Stimulated activated effector memory CD8-positive, alpha-beta T cell treated with anti-CD3 and anti-CD28 coated beads, Interleukin-12 subunit alpha, Interleukin-12 subunit beta, amount 100 ng/mL, for 72 hours (primary cell): Measurements from ENCODE around the gene SLC34A3.

Experiments
- ATAC-seq: fragments of 150-1000 bp; cut with Tn5 transposase; 2 replicates; pipeline ENCODE4 v1.10.0; 2021
- DNase-seq, 2 donors: peaks; one replicate each; pipeline ENCODE4 v3.0.0; 2021 to 2022; ENCODE audit warnings: low spot score in 2 of 2
- H3K27ac Mint-ChIP-seq: one replicate; pipeline ENCODE4 v1.8.0; 2022; ENCODE audit warnings: mild to moderate bottlenecking, mixed read lengths
- H3K36me3 Mint-ChIP-seq: one replicate; pipeline ENCODE4 v1.8.0; 2022; ENCODE audit warnings: mild to moderate bottlenecking, mixed read lengths
- H3K4me1 Mint-ChIP-seq: one replicate; pipeline ENCODE4 v1.8.0; 2022; ENCODE audit warnings: mixed read lengths
- H3K4me3 Mint-ChIP-seq: one replicate; pipeline ENCODE4 v1.8.0; 2022; ENCODE audit warnings: mild to moderate bottlenecking, mixed read lengths
- H3K9me3 Mint-ChIP-seq: one replicate; pipeline ENCODE4 v1.8.0; 2022; ENCODE audit warnings: mixed read lengths

SLC34A3 gene

DNA sequence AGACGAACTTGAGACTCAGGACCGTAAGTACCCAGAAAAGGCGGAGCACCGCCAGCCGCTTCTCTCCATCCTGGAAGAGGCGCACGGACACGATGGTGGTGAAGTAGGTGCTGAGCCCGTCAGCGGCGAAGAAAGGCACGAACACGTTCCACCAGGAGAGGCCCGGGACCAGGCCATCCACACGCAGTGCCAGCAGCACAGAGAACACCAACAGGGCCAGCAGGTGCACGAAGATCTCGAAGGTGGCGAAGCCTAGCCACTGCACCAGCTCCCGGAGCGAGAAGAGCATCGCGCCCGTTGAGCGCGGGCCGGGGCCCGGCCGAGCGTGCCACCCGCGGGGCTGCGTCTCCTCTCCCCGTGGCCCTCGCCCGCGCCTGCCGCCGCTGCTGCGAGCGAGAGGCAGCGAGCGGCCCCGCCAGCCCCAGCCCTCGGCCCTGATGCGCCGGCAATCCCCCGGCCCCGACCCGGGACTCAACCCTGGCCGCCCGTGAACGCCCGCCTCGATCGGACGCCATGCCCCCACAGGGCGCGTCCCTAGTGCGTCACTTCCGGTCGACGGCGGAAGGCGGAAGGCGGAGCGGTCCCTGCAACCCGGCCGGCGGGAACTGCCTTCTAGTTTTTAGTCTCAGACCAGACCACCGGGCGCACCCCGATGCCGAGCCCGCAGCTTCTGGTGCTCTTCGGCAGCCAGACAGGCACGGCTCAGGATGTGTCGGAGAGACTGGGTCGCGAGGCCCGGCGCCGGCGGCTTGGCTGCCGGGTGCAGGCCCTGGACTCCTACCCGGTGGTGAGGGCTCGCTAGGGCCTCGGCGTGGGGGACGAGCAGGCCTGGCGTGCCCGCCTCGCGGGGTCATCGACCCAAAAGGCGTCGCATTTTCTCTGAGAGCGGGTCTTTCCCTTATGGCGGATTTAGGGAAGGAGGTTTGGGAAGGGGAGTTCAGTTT, 25.3 kb upstream of the SLC34A3 start, which contains the start of the genes NDOR1 and TMEM203:
NDOR1 (plus strand) TSS at position 575 of the 944 bp plus-strand sequence; CDS start at position 653, 78 bp downstream.
TMEM203 (minus strand) TSS at position 523 of the 944 bp plus-strand sequence; CDS start at position 289, 234 bp downstream.
- H3K4me1 Mint-ChIP-seq: peaks cover 45% of the 10 kb centered on the region
- peak; percentile 94 to 97 for DNase-seq
- H3K27ac Mint-ChIP-seq: peak within 1 kb of the TSS; percentile 97
- H3K9me3 Mint-ChIP-seq: no peaks in the 10 kb centered on the region
- peak within 1 kb of the TSS; percentile 94 for H3K4me3 Mint-ChIP-seq
- ATAC-seq: peak; percentile 77
- peaks cover 50% of the 10 kb centered on the region for H3K36me3 Mint-ChIP-seq

DNA sequence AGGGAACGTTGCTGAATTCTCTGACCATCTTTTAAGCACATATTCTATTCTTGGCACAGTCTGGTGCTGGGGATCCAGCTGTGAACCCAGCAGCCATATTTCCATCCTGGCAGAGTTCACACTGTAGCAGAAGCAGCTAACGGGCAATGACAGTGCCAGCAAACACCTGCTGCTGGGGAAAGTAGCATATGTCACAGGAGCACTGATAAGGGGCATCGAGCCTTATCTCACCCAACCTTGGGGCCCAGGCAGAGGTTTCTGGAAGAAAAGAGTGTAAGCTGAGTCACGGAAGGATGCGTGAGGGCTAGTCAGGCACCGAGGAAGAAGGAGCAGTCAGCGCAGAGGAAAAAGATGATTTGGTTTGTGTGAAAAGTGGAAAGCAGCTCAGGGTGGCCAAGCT, 24.1 kb upstream of the SLC34A3 start:
- Mint-ChIP-seq H3K4me3 (peak overlapping the region; percentile 94), H3K27ac (peak overlapping the region; percentile 97), H3K4me1 (peaks cover 40% of the 10 kb centered on the region), H3K9me3 (no peaks in the 10 kb centered on the region), H3K36me3 (peaks cover 58% of the 10 kb centered on the region)
- ATAC-seq: no peak
- DNase-seq: no peak

DNA sequence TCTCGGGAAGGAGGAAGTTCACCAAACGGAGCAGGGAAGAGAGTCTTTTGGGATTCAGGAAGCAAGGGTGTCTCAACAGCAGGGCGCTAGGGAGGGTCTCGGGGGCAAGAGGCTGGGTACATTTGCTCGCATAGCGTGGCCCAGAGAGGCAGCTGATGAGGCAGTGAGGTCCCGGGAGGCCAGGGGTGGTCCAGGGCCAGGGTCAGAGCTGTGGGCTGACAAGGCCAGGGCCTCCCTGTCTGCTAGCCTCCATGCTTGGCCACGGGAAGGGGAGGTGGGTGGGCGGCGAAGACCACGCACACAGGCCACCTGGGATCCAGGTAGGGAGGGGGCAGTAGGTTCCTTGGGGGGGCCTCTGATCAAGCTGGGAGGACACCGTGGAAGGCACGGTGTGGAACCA, 19.2 kb upstream of the SLC34A3 start:
- no peak overlapping the region for H3K27ac Mint-ChIP-seq
- DNase-seq: no peak
- peaks cover 12% of the 10 kb centered on the region for H3K4me1 Mint-ChIP-seq
- no peak overlapping the region for H3K4me3 Mint-ChIP-seq
- ATAC-seq: no peak
- H3K9me3 Mint-ChIP-seq: no peaks in the 10 kb centered on the region
- peaks cover 48% of the 10 kb centered on the region for H3K36me3 Mint-ChIP-seq

DNA sequence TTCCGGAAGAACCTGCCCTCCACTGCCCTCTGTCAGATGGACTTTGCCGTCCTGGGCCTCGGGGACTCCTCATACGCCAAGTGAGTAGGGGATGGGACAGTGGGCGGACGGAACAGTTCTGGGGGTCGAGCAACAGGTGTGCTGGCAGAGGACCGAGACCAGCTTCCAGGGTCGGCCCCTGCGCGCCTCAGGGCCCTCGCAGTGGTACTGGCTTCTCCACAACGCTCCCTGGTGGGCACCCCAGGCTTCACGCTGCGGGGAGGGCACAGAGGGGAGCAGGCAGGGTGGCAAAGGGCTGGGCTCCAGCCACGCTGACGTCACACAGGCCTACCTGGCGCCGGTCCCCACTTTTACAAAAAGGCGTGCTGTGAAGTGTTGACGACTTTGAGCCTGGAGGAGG, 18.2 kb upstream of the SLC34A3 start:
- peaks cover 41% of the 10 kb centered on the region for H3K36me3 Mint-ChIP-seq
- H3K4me1 Mint-ChIP-seq: peaks cover 2% of the 10 kb centered on the region
- H3K9me3 Mint-ChIP-seq: no peaks in the 10 kb centered on the region
- H3K27ac Mint-ChIP-seq: no peak overlapping the region
- ATAC-seq (no peak), DNase-seq (no peak)
- H3K4me3 Mint-ChIP-seq: no peak overlapping the region

DNA sequence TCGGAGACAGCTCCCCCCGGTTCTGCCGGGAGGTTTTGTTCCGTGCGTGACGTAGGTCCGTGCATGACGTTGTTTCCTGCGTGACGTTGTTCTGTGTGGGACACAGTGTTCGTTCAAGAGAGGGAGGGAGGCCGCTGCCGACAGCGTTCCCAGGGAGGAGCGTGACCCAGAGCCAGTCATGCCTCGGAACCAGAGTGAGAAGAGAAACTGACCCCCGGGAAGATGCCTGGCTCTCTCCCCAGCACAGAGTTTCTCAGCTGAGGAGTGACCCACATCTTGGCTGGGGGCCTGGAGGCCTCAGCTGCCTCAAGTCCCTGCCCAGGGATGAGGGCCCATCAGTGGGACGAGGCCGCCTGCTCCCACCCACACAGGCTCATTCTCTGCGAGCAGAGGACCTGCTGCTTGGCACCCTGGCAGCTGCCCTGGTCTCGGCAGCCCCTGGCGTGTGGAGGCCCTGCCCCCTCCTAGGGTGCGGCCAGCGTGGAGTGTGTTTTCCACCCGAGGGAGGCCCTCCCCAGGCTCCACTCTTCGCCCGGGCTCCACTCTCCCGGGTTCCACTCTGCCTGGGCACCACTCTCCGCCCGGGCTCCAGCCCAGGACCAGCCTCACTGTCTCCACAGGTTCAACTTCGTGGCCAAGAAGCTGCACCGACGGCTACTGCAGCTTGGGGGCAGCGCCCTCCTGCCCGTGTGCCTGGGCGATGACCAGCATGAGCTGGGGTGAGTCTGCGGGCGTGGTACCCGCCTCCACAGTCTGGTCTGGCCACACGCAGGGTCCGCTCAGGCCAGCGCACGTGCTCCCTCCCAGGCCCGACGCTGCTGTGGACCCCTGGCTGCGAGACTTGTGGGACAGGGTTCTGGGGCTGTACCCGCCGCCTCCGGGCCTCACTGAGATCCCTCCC, 17.3 kb upstream of the SLC34A3 start:
- H3K27ac Mint-ChIP-seq: no peak overlapping the region
- H3K4me1 Mint-ChIP-seq: no peaks in the 10 kb centered on the region
- H3K4me3 Mint-ChIP-seq: no peak overlapping the region
- DNase-seq: no peak
- H3K9me3 Mint-ChIP-seq: no peaks in the 10 kb centered on the region
- H3K36me3 Mint-ChIP-seq: peaks cover 32% of the 10 kb centered on the region
- no peak for ATAC-seq

DNA sequence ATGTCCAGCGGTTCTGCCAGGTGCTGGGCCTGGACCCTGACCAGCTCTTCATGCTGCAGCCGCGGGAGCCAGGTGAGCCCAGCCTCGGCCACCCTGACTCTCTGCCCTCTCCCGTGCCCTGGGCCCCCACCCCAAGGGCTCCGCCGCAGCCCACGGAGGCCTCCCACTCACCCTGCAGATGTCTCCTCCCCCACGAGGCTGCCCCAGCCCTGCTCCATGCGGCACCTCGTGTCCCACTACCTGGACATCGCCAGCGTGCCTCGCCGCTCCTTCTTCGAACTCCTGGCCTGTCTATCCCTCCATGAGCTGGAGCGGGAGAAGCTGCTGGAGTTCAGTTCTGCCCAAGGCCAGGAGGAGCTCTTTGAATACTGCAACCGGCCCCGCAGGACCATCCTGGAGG, 16.1 kb upstream of the SLC34A3 start:
- ATAC-seq (no peak), DNase-seq (no peak)
- no peak overlapping the region for H3K27ac Mint-ChIP-seq
- peaks cover 22% of the 10 kb centered on the region for H3K36me3 Mint-ChIP-seq
- H3K9me3 Mint-ChIP-seq: no peaks in the 10 kb centered on the region
- no peaks in the 10 kb centered on the region for H3K4me1 Mint-ChIP-seq
- H3K4me3 Mint-ChIP-seq: no peak overlapping the region

DNA sequence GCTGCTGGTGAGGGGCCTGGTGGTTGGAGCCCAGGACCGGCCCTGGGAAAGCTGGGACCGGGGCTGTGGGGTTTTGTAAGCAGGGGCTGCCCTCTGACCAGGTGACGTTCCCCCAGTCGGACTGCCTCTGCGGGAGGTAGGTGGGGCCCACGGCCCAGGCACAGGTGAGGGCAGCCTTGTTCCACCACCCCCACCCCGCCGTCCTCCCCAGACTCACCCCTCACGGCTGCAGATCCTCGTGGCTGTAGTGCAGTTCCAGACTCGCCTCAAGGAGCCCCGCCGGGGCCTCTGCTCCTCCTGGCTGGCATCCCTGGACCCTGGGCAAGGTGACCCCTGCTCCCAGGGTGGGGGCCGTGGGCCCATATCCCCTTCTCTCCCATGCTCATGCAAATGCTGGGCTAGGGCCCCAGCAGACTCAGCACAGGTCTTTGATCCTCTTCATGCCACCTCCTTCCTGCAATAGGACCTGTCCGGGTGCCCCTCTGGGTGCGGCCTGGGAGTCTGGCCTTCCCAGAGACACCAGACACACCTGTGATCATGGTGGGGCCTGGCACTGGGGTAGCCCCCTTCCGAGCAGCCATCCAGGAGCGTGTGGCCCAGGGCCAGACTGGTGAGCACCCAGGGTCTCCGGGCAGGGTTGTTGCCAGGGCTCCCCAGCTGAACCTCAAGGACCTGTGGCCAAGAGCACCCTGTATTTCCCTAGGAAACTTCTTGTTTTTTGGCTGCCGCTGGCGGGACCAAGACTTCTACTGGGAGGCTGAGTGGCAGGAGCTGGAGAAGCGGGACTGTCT, 15.3 kb upstream of the SLC34A3 start:
- Mint-ChIP-seq H3K4me1 (peaks cover 4% of the 10 kb centered on the region), H3K4me3 (no peak overlapping the region), H3K36me3 (peaks cover 14% of the 10 kb centered on the region), H3K27ac (no peak overlapping the region), H3K9me3 (no peaks in the 10 kb centered on the region)
- no peak for ATAC-seq
- DNase-seq: no peak

DNA sequence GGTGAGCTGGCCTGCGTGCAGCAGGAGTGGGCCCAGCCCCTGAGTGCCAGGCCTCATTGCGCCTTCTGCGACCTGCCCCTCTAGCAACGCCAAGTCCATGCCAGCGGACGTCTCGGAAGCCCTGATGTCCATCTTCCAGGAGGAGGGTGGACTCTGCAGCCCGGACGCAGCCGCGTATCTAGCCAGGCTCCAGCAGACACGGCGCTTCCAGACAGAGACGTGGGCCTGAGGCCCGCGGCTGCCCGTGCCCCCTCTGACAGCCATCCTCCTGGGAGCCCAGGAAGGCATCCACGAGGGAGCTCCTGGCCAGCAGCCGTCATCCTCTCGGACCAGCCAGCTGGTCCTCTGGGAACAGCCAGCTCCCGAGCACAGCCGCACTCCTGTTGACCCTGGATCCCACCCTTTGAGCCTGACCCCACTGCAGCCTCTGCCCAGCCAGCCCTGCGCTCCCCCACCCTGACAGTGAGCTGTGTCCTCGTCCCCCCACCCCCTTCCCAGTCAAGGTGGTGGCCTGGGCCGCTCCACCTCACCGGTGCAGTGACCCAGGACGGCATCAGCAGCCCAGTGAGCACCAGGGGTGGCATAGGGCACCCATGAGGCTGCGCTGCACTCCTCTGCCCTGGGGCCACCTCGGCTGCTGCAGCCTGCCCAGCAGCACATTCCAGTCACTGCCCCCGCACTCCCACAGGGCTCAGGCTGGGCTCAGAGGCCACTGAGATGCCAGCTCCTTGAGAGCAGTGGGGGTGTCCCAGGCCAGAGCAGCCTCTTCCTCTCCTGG, 14.3 kb upstream of the SLC34A3 start:
- H3K4me3 Mint-ChIP-seq: no peak overlapping the region
- H3K4me1 Mint-ChIP-seq: peaks cover 4% of the 10 kb centered on the region
- H3K36me3 Mint-ChIP-seq: peaks cover 6% of the 10 kb centered on the region
- H3K9me3 Mint-ChIP-seq: no peaks in the 10 kb centered on the region
- no peak for DNase-seq
- H3K27ac Mint-ChIP-seq: no peak overlapping the region
- ATAC-seq: no peak

DNA sequence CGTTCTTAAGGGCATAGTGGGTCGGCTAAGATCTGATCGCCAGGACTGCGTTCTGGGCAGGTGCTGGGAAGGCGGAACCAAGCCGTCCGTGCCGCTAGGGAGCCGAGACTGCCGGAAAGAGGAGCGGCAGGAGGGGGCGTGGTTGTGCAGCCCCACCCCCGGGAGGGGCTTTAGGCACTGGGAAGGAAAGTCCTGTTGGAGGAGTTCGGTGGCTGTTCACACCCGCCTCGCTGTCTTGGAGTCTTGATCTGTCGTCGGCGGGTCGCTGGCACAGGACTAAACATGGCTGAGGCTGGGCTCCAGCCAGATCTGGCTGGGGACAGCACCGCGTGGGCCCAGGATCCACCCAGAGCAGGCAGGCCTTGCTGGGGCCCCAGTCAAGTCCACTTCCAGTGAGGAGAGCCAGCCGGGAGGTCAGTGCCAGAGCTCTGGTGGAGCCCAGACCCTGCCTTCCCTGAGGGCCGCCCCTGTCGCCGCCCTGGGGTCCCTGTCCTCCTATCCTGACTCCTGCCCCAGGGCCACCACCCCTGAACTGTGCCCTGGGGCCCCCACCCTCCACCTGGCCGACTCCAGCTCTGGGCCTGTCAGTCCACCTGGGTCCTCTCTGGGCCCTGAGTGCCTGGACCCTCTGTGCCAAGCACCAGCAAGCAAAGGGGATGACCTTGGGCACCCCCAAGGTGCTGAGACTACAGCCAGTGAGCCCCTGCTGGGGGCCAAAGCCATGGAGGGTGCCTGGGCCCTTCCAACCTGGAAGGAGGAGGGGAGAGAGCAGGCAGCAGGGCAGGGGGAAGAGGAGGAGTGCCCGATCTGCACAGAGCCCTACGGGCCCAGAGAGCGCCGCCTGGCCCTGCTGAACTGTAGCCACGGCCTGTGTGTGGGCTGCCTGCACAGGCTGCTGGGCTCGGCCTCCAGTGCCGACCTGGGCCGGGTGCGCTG, 13.2 kb upstream of the SLC34A3 start:
- Mint-ChIP-seq H3K36me3 (peaks cover 6% of the 10 kb centered on the region), H3K9me3 (no peaks in the 10 kb centered on the region), H3K4me1 (peaks cover 4% of the 10 kb centered on the region), H3K4me3 (no peak overlapping the region), H3K27ac (no peak overlapping the region)
- DNase-seq (no peak), ATAC-seq (no peak)

DNA sequence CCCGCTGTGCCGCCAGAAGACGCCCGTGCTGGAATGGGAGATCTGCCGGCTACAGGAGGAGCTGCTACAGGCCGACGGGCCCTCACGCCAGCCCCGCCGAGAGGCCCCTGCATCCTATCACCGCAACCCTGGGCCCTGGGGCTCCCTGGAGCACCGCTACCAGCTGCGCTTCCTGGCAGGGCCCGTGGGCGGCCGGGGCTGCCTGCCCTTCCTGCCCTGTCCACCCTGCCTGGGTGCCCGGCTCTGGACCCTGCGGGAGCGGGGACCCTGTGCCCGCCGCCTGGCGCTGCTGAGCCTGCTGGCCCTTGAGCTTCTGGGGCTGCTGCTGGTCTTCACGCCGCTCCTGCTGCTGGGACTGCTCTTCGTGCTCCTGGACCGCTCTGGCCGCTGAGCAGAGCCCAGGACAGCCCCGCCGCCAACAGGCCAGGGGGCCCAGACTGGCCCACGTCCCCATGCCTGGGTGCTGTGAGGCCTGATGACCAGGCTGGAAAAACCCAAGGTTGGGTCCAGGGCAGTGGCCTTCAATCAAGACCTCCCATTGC, 12.4 kb upstream of the SLC34A3 start:
- no peaks in the 10 kb centered on the region for H3K9me3 Mint-ChIP-seq
- H3K36me3 Mint-ChIP-seq: peaks cover 8% of the 10 kb centered on the region
- peaks cover 9% of the 10 kb centered on the region for H3K4me1 Mint-ChIP-seq
- no peak for DNase-seq
- no peak for ATAC-seq
- H3K27ac Mint-ChIP-seq: no peak overlapping the region
- H3K4me3 Mint-ChIP-seq: no peak overlapping the region

DNA sequence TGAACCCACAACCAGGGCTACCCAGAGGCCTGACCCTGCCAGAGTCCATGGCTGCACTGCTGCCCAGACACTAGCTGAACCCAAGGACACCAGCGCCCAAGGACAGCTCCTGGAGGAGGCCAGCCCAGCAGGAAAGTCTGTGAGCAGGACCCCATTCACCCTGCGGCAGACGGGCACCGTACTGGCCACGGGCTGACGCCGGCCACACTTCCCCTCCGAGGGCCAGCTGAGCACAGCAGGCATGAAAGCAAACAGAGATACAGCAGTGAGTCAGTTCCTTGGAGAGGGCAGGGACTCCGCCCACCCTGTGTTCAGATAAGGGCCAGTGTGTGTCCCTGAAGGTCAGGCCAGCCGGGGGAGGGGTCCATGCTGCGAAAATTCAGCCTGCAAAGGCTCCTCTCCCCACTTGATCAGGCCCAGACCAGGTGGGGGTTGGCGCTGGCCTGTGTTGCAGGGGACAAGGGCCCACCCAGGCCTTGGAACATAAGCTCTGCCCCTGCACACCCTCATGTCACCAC, 11.9 kb upstream of the SLC34A3 start:
- no peaks in the 10 kb centered on the region for H3K9me3 Mint-ChIP-seq
- ATAC-seq (no peak), DNase-seq (no peak)

DNA sequence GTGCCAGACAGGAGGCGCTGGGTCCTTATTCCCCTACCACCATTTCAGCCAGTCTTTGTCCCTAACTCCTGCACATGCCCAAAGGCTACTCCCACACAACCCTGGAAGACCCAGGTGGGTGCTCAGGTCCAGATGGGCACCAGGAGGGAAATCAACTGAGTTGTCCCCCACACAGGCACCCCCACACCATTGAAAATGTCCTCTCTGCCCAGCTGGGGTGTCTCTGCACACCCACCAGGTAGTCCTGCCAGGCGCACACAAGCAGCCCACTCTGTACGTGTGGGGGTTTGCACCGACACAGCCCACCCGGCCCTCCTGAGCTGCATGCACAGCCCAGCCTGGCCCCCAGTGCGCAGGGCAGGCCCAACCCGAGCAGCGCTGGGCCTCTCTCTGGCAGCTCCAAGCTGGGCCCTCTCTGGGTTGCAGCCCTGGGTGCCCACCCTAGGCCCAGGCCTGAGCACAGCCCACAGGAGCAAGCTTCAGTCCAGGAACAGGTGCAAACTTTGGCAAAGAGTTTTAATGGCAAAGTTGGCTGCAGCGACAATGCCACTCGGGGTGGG, 10.9 kb upstream of the SLC34A3 start:
- ATAC-seq (no peak), DNase-seq (no peak)
- Mint-ChIP-seq H3K4me3 (peak overlapping the region; percentile 38), H3K9me3 (no peaks in the 10 kb centered on the region), H3K27ac (no peak overlapping the region), H3K4me1 (peaks cover 9% of the 10 kb centered on the region), H3K36me3 (peaks cover 9% of the 10 kb centered on the region)

More for the DNA sequence above, 11.9 kb upstream of the SLC34A3 start:
- H3K36me3 Mint-ChIP-seq: peaks cover 12% of the 10 kb centered on the region
- H3K27ac Mint-ChIP-seq: no peak overlapping the region
- no peak overlapping the region for H3K4me3 Mint-ChIP-seq
- peaks cover 9% of the 10 kb centered on the region for H3K4me1 Mint-ChIP-seq
